LoVo (cell line): ENCODE measurements around the gene IRX3.

Experiments used
- DNase-seq: peaks from one replicate; pipeline ENCODE4 v3.0.0-alpha.2; 2016; ENCODE audit warnings: low spot score

Gene IRX3

DNA sequence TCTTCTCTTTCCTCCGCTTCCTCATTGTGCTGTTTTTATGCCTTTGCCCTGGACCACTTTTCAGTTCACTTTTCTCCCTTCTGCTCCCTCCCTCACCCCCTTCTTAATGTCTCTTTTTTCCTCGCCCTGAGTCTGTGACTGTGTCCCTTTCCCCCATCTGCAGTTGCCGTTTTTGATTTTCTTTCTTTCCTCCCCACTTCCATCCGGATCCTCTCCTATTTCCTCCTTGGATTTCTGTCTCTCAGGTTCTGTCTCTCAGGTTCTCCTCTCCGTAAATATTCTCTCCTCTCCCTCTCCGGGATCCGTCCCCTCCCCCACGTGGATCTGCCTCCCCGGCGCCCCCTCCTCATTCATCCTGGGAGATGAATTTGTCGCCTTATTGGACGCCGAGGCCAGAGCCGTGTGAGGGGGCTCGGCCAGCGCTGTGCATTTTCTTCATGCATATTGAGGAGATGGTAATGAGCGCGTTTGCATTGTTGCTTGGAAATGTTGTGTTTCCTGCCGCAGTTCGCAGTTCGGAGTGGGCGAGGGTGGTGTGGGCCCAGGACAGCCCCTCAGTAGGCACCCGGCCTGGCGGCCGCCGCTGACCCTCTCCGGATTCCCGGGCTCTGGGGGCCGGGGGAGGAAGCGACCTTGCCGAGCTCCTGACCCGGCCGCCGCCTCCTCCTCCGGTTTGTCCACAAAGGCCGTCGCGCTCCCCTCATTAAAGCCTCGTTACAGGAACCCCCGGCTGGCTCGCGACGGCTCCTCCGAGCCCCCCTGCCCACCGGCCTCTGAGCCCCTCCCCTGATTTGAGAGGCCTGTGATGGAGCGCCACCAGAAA lies 4.5 kb upstream of the IRX3 start:
- DNase-seq: no peak

DNA sequence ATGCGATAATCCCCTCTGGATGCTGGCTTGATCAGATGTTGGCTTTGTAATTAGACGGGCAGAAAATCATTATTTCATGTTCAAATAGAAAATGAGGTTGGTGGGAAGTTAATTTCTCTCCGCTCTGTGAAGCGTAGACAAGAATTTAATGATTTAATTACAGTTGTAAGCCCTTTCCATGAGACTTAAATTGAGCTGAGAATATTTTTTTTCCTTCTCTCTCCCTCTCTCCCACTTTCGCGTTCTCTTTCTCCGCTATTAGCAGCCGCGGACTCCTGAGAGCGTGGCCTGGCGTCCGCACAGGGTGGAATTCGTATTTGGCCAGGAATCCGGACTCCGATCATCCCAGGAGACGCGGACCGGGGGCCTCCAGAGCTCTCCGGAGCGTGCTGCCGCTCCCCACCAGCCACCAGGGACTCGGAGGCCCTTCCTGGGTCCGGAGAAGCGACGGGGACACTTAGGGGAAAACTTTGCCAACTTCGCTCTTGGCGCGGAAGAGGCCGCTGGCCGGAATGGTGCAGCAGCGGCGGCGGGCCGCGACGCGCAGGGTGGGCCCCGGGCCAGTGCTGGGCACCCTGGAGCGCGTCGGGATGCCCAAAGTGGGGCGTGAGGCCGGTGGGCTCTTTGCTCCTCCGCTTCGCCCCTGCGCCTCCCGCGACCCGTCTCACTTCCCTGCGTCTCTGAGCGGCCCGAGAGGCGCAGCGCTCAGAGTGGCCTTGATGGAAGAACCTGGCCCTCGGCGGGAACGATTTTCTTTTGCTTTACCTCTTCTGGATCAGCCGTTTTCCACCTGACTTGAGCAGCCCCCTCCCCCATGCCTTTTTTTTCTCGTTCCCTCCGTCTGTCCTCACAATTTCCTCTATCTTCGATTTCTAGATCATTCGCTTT lies 3.6 kb upstream of the IRX3 start:
- DNase-seq: no peak

- no peak for DNase-seq
Observed at GRCh38 chr16:54289242-54289944, 2.8 kb upstream of the IRX3 start.

GRCh38 chr16:54288835-54289241 lies 2.3 kb upstream of the IRX3 start:
- no peak for DNase-seq

DNA sequence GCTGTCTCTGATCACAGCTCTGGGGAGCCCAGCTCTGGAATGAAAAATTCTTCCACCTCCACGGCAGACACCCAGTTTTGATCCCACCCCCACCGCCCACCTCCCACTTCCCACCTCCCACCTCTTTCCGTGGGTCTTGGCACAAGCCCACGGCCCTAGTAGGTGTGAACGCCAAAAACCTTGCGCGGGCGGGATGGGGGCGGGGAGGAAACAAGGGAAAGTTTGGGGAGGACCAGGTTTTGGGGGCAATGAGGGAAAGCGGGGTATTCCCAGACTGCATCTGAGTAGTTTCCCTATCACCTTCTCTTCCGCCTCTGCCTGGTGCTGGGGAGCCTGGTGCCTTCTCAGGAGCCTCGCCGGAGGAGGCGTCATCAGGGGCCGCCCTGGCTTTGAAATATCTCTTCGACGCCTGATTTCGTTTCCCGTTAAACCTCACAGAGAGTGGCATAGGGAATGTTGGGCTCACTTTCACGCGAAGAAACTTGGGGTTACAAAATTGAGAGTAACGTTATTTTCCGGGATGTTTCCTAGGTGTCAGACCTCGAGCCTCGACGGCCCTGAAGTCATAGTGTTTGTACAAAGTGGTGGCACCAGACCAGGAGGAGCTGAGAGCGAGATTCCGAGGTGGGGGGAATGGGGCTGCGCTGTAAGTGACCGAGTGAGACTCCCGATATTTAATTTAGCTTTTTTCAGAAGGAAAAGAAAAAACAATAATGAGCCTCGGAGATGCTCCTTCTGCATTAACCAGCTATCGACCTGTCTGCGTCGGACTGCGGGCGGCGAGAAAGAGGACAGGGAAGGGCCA lies 1.6 kb upstream of the IRX3 start:
- DNase-seq: no peak

DNA sequence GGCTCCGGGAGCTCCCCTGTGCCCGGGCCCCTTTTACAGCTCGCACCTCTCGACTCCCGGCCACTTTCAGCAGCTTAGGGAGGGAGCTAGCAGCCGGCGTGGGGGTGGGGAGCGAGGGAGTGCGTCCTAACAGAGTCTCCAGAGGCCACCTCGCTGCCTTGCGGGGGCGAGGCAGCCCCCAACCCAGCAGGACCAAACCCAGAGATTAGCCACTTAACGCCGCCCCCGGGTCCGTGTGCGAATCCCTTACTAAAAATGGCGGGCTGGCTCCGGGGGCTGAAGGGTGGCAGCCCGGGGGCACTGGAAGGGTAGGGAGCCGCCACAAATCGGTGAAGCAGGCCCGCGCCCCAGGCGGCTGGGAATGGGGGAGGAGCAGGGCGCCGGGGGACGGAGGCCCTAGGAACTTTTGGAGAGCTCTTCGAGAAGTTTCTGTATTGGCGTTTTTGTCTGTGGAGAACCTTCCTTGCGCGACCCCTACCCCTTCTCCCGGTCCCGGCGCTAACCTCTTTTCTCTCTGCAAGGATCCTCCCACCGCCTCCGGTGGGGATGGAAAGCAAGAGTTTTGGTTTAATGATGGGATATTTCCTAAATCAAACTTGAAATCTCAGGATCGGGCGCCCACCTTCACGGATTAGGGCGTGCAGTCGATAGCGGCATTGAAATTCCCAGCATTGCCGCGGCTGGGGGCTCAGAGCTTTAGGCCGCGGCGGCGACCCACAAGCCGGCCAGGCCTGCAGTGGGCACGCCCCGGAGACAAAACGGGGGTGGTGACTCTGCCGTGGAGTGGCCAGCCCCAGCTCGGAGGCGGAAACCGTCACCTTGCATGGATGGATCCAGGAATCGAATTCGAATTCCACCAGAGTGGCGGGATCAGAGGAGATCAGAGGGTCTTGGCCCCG lies 793 bp upstream of the IRX3 start:
- no peak for DNase-seq

DNA sequence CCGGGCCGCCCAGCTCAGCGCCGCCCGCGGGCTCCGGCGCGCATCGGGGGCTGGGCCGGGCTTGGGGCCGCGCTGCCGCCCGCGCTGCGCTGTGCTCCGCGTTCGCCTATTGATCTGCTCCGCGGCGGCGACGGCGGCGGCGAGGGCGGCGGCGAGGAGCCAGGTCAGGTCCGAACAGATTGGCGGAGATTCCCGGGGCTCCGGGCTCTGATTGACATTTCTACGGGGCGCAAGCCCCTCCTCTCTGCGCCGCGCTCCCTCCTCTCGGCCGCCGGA lies 559 bp downstream of the IRX3 start:
- DNase-seq: no peak

DNA sequence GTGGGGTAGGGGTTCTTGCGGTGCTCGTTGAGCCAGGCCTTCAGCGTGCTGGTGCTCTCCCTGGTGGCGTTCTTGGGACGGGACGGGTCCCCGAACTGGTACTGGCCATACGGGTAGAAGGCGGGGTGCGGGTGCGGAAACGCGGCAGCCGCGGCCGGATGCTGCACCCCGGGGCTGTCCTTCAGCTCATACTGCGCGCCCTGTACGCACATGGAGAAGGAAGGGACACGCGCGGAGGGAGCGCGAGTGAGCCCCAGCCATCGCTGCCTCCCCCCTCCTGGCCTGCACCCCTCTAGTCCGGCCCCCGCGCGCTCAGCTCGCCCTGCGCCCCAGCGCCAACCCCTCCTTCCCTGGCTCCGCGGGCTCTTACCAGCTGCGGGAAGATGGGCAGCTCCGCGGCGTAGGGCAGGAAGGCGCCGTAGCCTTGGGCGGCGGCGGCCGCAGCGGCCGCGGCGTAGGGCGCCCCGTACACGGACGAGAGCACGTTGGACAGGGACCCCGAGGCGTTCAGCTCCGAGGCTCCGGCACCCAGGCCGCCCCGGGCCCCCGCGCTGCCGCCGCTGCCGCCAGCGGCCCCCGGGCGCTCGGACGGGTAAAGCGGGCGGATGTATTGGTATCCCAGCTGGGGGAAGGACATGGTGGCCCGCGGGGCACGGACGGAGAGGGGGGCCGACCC lies 1.0 kb downstream of the IRX3 start:
- no peak for DNase-seq

GRCh38 chr16:54284931-54285413 lies 1.6 kb downstream of the IRX3 start:
- no peak for DNase-seq

DNA sequence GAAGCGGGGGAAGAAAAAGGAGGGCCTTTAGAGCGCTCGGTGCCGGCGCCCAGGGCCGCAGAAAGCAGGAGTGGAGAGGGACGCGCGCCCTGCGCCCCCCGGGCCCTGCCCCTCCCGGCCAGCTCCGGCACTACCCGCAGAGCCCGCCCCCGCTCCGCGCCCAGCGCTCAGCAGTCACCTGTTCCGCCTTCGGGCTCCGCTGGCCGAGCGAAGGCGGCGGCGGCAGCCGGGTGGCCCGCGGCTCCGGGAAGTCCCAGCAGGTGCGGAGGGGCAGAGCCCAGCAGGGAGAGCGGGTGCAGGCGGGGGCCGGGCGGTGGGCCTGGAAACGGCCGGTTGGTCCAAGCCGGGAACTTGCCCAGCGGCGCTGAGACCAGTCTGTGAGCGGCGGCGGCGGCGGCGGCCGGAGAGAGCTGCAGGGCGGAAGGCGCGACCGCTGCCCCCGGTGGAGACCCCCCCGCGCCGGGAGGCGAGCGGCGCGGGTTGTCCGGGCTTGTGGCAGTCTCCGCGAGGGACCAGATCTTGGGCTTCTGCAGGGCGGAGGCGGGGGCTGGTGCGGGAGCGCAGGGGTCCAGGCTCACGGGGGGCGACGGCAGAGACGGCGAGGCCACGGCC lies 2.2 kb downstream of the IRX3 start:
- no peak for DNase-seq

GRCh38 chr16:54283725-54284318 lies 2.8 kb downstream of the IRX3 start:
- no peak for DNase-seq

GRCh38 chr16:54282928-54283724 lies 3.5 kb downstream of the IRX3 start:
- DNase-seq: no peak

GRCh38 chr16:54282202-54282927 lies 4.2 kb downstream of the IRX3 start:
- peak; percentile 10 for DNase-seq

GRCh38 chr16:54281535-54282201 lies 4.9 kb downstream of the IRX3 start:
- no peak for DNase-seq

DNA sequence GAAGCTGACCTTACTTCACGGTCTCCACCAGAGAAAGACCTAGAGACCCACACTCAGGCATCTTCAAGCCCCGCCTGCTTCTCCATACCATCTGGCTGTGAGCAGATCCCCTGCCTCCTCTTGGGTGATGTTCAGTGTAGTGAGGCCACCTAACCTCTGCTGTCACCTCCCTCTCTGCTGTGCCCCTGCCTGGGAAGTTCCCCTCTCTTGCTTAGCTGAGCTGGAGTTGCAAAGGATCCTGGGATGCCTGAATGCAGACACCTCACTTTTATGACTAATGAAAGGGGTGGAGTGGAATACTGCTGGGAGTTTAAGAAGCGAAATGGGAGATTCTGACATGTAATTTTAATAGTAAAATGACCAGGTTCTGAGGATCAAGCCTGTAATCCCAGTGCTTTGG lies 5.8 kb downstream of the IRX3 start:
- DNase-seq: no peak

GRCh38 chr16:54277845-54278703 lies 8.5 kb downstream of the IRX3 start:
- no peak for DNase-seq
